A549 treated with CORT108297 at 1 μM for 4 hours (cell line): ENCODE measurements around the gene UGT2B7. TPM values are rescaled to one million over a fixed set of nuclear protein-coding genes. Genes with fewer than 3 reads are reported as not detected.

ENCODE experiments used
- total RNA-seq: library from RNA; stranded (reverse); fragments of 200-300 nt; extraction: Qiagen RNA extraction; gene quantifications from 5 replicates; pipeline ENCODE4 v1.2.3, GENCODE V29; 2022

The UGT2B7 gene
- 0.12 to 0.50 TPM (median 0.18 TPM) in 5 replicates for total RNA-seq

GRCh38 chr4:69096111-69096656, at the start of gene UGT2B7:
Gene UGT2B7, plus strand, starts transcription at chr4:69096474. Its CDS starts 47 bp downstream, at chr4:69096521.

Other genes with a start within 250 kb of the UGT2B7 start
- gene UGT2A3, start 144.7 kb upstream of the UGT2B7 start, total RNA-seq = 0.05 to 0.22 TPM (median 0.09 TPM) in 5 replicates
- 0.05 to 0.16 TPM (median 0.07 TPM) in 5 replicates for gene UGT2B11, start 118.3 kb downstream of the UGT2B7 start, total RNA-seq
- 0.07 TPM in 1 of 5 replicates, not detected in the others for gene UGT2B28, start 184.0 kb downstream of the UGT2B7 start, total RNA-seq